Prostate gland (tissue), 2 donors: Measurements from ENCODE around the gene SWAP70.

Experiments
- POLR2A ChIP-seq: fragments of 450-650 bp; IDR thresholded peaks from one replicate; pipeline ENCODE4 v1.6.1; 2016; ENCODE audit warnings: antibody characterized with exemption, mild to moderate bottlenecking
- POLR2AphosphoS5 ChIP-seq: sonication (generic); formaldehyde crosslinking; IDR thresholded peaks from one replicate; pipeline ENCODE4 v1.6.1; 2017; ENCODE audit warnings: antibody characterized with exemption
- TF ChIP-seq, protein P1 (sequence below), 4 experiments: fragments of 200-600 bp in 2 of 4; fragments of 450-650 bp in 2 of 4; sonication (generic) in 2 of 4; IDR thresholded peaks; 1 replicate in 3 of 4; 2 replicates in 1 of 4; pipeline ENCODE4 v1.5.1; 2016 to 2019; ENCODE audit warnings: antibody characterized with exemption in 4 of 4, mild to moderate bottlenecking in 2 of 4, moderate library complexity in 2 of 4

DNA sequence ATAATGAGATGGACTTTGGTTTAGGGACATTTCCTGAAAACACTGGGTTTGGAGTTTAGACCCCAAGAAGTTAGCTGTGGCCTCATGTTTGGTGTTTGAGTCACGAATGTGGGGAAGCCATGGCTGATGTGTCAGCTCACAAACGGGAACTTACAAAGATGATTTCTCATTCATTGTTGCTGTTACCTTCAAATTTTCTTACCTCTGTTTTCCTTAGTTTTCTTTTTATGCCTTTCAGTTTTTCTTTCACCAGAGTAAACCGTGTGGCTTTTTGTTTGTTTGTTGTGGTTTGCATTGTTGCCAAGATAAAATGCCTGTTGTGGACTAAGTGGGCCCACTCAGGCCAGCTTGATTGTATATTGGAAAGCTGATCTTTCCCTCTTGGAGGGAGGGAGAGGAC is 89.1 kb downstream of the SWAP70 start:
- TF ChIP-seq POLR2A (no peak), POLR2AphosphoS5 (no peak)
- TF ChIP-seq, protein P1, sequence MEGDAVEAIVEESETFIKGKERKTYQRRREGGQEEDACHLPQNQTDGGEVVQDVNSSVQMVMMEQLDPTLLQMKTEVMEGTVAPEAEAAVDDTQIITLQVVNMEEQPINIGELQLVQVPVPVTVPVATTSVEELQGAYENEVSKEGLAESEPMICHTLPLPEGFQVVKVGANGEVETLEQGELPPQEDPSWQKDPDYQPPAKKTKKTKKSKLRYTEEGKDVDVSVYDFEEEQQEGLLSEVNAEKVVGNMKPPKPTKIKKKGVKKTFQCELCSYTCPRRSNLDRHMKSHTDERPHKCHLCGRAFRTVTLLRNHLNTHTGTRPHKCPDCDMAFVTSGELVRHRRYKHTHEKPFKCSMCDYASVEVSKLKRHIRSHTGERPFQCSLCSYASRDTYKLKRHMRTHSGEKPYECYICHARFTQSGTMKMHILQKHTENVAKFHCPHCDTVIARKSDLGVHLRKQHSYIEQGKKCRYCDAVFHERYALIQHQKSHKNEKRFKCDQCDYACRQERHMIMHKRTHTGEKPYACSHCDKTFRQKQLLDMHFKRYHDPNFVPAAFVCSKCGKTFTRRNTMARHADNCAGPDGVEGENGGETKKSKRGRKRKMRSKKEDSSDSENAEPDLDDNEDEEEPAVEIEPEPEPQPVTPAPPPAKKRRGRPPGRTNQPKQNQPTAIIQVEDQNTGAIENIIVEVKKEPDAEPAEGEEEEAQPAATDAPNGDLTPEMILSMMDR (IDR thresholded peaks at IDR 0.05) = no peak
